ENCODE data around the gene HIPK2. TPM values are rescaled to one million over a fixed set of nuclear protein-coding genes. Genes with fewer than 3 reads are reported as not detected.

HIPK2 gene
- total RNA-seq, 1 experiment from 2014 or later, result 2.0 TPM

DNA sequence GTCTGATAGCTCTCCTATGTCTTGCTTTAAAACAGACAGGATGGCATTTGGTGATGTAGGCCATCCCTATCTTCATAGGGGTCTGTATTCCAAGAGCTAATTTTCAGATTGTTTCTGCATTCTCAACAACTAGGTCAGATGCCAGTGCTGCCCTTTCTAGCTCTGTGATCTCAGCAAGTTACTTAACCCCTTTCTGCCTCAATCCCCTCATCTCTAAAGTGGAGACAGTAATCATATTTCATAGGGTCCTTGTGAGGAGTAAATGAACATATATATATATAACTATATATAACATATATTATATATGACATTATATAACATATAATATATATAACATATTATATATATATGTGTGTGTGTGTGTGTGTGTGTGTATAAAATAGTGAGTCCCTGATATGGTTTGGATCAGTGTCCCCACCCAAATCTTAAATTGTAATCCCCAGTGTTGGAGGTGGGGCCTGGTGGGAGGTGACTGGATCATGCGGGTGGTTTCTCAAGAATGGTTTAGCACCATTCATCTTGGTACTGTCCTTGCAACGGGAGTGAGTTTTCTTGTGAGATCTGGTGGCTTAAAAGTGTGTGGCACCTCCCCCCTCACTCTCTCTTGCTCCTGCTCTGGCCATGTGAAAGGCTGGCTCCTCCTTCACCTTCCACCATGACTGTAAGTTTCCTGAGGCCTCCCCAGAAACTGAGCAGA lies 45.2 kb downstream of the HIPK2 start:
- no peak for DNase-seq
- no peak overlapping the region for H3K4me3 ChIP-seq
- no peaks in the 10 kb centered on the region for H3K27me3 ChIP-seq
- no peaks in the 10 kb centered on the region for H3K9me3 ChIP-seq
- H3K36me3 ChIP-seq, result peaks cover 20% of the 10 kb centered on the region

DNA sequence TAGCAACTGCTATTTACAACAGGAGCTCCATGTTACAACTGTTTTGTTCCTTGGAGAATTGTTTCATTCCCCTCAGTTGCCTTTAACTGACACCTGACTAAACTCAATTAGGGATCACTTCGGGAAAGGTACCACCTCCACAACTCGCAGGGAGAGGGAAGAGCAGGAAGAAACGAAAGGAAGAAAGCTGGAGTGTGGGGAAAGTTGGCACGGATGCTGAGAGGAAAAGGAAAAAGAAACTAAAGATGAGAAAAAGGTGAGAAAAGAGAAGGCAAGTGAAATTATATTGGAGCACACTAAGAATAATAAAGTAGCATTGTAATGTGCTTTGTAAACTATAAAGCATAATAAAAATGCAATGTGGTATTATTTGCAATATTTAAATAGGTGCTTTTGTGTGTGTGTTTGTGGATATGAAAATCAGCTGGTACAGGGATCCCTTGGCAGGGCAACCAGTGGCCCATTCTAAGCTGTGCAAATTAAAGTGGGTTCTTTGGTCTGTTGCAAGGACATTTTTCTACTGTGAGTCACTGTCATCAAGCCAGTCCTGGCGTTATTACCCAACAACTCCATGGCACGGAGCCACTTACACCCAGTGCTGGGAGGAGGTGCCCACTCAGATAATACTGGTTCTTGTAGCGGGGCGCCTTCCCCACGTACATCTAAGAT lies 45.9 kb downstream of the HIPK2 start:
- H3K36me3 ChIP-seq, result peaks cover 20% of the 10 kb centered on the region
- H3K4me3 ChIP-seq, result no peak overlapping the region
- H3K9me3 ChIP-seq, result no peaks in the 10 kb centered on the region
- peak; percentile 70 for DNase-seq
- no peaks in the 10 kb centered on the region for H3K27me3 ChIP-seq

GRCh38 chr7:139730746-139731612 lies 46.8 kb downstream of the HIPK2 start:
- Histone ChIP-seq H3K9me3 (no peaks in the 10 kb centered on the region), H3K36me3 (peaks cover 20% of the 10 kb centered on the region), H3K27me3 (no peaks in the 10 kb centered on the region), H3K4me3 (no peak overlapping the region)
- DNase-seq, result peak; percentile 75

DNA sequence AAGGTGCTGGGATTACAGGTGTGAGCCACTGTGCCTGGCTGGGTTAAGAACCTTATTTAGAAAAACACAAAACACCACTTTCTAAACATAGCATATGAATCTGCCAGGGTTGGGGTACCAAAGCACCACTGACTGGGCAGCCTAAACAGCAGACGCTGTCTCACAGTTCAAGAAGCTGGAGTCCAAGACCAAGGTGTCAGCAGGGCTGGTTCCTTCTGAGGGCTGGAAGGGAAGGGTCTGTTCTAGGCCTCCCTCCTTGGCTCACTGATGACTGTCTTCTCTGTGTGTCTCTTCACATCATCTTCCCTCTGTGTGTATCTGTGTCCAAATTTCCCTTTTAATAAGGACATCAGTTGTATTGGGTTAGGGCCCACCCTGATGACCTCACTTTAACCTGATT lies 49.6 kb downstream of the HIPK2 start:
- no peak for DNase-seq
- no peaks in the 10 kb centered on the region for H3K27me3 ChIP-seq
- H3K9me3 ChIP-seq, result no peaks in the 10 kb centered on the region
- no peak overlapping the region for H3K4me3 ChIP-seq
- peaks cover 19% of the 10 kb centered on the region for H3K36me3 ChIP-seq

DNA sequence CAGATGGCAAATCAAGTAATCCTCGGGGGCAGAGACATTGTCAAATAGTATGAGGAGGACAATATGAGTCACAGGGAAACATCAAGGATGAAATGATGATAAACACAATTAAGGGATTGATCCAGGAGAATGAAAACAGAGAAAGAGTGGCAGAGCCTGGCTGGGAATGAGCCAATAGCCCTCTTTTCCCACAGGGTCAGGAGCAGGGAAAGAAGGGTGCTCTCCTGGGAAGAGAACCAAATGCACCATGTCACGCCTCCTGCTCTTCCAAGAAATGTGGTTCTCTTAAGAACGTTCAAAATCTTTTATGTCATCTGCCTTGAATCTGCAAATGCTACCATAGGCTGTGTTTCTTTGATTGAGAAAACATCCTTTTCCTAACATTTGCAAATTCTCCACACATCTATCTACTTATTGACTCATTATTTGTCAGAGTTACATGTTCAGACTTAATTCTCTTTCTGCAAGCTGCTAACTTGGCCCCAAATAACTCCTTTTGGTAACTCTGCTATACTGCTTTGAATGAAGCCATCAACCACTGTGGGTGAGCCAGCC lies 50.6 kb downstream of the HIPK2 start:
- no peaks in the 10 kb centered on the region for H3K27me3 ChIP-seq
- peaks cover 15% of the 10 kb centered on the region for H3K36me3 ChIP-seq
- H3K4me3 ChIP-seq, result no peak overlapping the region
- peak; percentile 53 for DNase-seq
- no peaks in the 10 kb centered on the region for H3K9me3 ChIP-seq

- DNase-seq, result no peak
- H3K27me3 ChIP-seq, result no peaks in the 10 kb centered on the region
- H3K9me3 ChIP-seq, result no peaks in the 10 kb centered on the region
- peaks cover 15% of the 10 kb centered on the region for H3K36me3 ChIP-seq
- H3K4me3 ChIP-seq, result no peak overlapping the region
These were observed 51.3 kb downstream of the HIPK2 start for GRCh38 chr7:139726485-139726869.

- Histone ChIP-seq H3K36me3 (peaks cover 15% of the 10 kb centered on the region), H3K9me3 (no peaks in the 10 kb centered on the region), H3K4me3 (no peak overlapping the region), H3K27me3 (no peaks in the 10 kb centered on the region)
- DNase-seq, result no peak
These were observed 51.8 kb downstream of the HIPK2 start for GRCh38 chr7:139725858-139726484.

DNA sequence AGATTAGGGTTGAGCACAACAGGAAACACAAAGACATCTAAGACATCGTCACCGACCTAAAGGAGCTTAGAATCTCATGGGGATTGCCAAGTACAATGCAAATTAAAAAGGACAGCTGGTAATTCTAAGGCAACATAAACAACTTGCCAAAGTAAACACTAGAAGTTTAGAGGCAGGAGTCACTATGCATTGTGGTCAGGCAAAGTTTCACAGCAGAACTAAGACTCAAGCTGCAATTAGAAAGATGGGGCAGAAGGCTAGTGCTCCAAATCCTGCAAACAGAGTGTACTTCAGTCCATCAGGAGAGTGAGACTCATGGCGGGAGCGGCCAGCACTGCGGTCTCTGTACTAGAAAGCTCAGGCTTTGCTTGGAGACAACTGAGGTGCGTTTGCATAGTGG lies 52.7 kb downstream of the HIPK2 start:
- Histone ChIP-seq H3K4me3 (no peak overlapping the region), H3K9me3 (no peaks in the 10 kb centered on the region), H3K36me3 (peaks cover 15% of the 10 kb centered on the region), H3K27me3 (no peaks in the 10 kb centered on the region)
- peak; percentile 17 for DNase-seq

- Histone ChIP-seq H3K4me3 (no peak overlapping the region), H3K27me3 (no peaks in the 10 kb centered on the region), H3K9me3 (no peaks in the 10 kb centered on the region), H3K36me3 (no peaks in the 10 kb centered on the region)
- DNase-seq, result no peak
These were observed 55.2 kb downstream of the HIPK2 start for GRCh38 chr7:139722604-139723003.

GRCh38 chr7:139721821-139722220 lies 56.0 kb downstream of the HIPK2 start:
- Histone ChIP-seq H3K4me3 (no peak overlapping the region), H3K27me3 (no peaks in the 10 kb centered on the region), H3K9me3 (no peaks in the 10 kb centered on the region), H3K36me3 (no peaks in the 10 kb centered on the region; the same call in 1 of the 2 replicates)
- DNase-seq, result no peak

GRCh38 chr7:139721417-139721816 lies 56.4 kb downstream of the HIPK2 start:
- DNase-seq, result no peak
- no peaks in the 10 kb centered on the region for H3K9me3 ChIP-seq
- H3K27me3 ChIP-seq, result no peaks in the 10 kb centered on the region
- no peak overlapping the region for H3K4me3 ChIP-seq
- no peaks in the 10 kb centered on the region; the same call in 1 of the 2 replicates for H3K36me3 ChIP-seq

GRCh38 chr7:139720705-139721231 lies 57.0 kb downstream of the HIPK2 start:
- DNase-seq, result peak; percentile 23
- Histone ChIP-seq H3K4me3 (no peak overlapping the region), H3K36me3 (peaks cover 4% of the 10 kb centered on the region), H3K9me3 (no peaks in the 10 kb centered on the region), H3K27me3 (no peaks in the 10 kb centered on the region)

DNA sequence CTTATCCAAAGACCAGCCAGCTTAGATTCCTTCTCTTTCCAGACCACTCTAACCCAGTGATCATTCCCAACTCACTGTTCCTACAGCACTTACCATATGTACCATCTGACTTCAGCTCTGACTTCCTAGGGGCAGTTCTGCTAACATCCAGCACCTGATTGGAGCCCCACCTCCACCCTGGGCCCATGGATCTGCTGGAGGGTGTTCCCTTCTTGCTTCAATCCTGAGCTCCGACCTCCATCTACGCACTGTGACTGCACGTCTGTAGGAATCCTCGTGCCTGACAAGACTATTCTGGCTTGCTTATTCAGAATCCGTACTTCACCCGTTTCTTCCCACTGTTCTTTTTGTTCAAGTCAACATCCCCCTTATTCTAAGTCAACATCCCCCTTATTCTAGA lies 57.6 kb downstream of the HIPK2 start:
- Histone ChIP-seq H3K4me3 (no peak overlapping the region), H3K36me3 (peaks cover 6% of the 10 kb centered on the region), H3K9me3 (no peaks in the 10 kb centered on the region), H3K27me3 (no peaks in the 10 kb centered on the region)
- DNase-seq, result no peak

DNA sequence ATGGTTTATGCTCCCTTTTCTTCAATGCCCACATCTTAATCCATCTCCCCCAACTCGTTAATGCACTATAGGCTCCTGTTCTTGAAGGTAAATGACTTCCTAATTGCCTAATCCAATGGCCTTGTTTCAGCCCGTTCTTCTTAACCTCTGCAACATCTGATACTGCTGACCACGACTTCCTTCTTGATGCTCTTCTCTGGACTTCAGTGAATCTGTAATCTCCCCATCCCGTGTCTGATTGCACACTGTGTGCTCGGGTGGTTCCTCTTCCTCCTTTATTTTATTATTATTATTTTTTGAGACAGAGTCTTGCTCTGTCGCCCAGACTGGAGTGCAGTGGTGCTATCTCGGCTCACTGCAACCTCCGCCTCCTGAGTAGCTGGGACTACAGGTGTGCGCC lies 58.9 kb downstream of the HIPK2 start:
- Histone ChIP-seq H3K27me3 (no peaks in the 10 kb centered on the region), H3K36me3 (peaks cover 6% of the 10 kb centered on the region), H3K4me3 (no peak overlapping the region), H3K9me3 (no peaks in the 10 kb centered on the region)
- DNase-seq, result no peak

DNA sequence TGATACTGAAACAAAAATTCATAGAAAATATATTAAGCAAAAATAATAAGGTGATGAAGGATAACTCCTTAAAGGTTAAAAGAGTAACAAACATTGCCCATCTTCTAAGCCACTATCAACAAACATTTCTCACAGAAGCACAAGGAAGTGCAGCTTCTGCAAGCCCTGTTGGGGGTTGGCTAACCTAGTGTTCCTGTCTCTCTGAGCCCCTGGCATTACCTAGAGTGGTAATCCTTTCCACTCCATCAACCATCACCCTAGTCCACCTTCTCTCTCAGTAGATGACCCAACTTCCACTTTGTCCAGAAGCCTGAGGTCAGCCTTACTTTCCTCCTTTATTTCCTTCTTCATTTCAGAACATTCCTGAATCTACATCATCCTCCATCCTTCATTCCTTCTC lies 59.7 kb downstream of the HIPK2 start:
- no peaks in the 10 kb centered on the region for H3K9me3 ChIP-seq
- DNase-seq, result no peak
- no peak overlapping the region for H3K4me3 ChIP-seq
- H3K27me3 ChIP-seq, result no peaks in the 10 kb centered on the region
- peaks cover 6% of the 10 kb centered on the region for H3K36me3 ChIP-seq

- DNase-seq, result no peak
- Histone ChIP-seq H3K27me3 (no peaks in the 10 kb centered on the region), H3K9me3 (no peaks in the 10 kb centered on the region), H3K36me3 (peaks cover 12% of the 10 kb centered on the region), H3K4me3 (no peak overlapping the region)
These were observed 61.4 kb downstream of the HIPK2 start for GRCh38 chr7:139716156-139716942.
